HG03175 (cell line): ENCODE measurements around the gene RIMBP2.

ENCODE experiments used
- ATAC-seq: cut with Tn5 transposase; IDR thresholded peaks from one replicate; pipeline ENCODE4 v1.9.1; 2021; ENCODE audit warnings: mild to moderate bottlenecking, moderate library complexity; ENCODE audit not compliant: unreplicated experiment

RIMBP2 gene

GRCh38 chr12:130683080-130683479 is 33.0 kb downstream of the RIMBP2 start:
- no peak for ATAC-seq

GRCh38 chr12:130680451-130680990 is 35.6 kb downstream of the RIMBP2 start:
- ATAC-seq: no peak

GRCh38 chr12:130677957-130678558 is 38.0 kb downstream of the RIMBP2 start:
- ATAC-seq: no peak

- no peak for ATAC-seq
Measured at GRCh38 chr12:130675791-130676190, 40.3 kb downstream of the RIMBP2 start.

DNA sequence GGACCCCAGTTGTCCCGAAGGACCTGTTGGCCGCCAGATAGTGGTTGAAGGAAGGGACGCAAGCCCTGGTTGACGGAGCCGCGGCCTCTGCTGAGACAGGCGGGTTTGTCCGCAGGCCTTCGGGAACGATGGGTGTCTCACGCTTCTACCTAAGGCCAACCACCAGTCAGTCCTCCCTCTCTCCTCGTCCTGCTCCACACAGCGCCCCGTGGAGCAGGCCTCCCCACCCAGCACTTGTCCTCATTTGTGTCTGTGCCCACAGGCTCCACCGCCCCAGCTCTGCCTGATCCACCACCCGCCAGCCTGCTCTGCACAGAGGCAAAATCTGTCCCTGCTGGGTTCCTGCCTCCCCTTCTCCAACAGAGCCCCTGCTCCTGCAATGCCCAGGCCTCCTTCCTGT is 41.0 kb downstream of the RIMBP2 start:
- no peak for ATAC-seq

DNA sequence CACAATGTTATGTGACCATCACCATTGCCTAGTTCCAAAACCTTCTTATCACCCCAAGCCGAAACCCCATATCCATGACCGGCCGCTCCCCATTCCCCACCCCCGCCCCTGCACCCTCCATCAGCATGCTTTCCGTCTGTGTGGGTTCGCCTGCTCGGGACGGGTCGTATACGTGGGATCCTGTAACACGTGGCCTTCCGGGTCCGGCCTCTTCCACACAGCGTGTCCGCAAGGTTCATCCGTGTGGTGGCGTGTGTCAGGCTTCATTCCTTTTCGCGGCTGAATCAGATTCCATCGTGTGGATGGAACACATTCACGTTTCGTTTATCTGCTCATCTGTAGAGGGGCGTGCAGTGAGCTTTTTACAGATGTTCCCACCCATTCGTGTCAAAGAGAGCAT is 41.4 kb downstream of the RIMBP2 start:
- ATAC-seq: no peak

DNA sequence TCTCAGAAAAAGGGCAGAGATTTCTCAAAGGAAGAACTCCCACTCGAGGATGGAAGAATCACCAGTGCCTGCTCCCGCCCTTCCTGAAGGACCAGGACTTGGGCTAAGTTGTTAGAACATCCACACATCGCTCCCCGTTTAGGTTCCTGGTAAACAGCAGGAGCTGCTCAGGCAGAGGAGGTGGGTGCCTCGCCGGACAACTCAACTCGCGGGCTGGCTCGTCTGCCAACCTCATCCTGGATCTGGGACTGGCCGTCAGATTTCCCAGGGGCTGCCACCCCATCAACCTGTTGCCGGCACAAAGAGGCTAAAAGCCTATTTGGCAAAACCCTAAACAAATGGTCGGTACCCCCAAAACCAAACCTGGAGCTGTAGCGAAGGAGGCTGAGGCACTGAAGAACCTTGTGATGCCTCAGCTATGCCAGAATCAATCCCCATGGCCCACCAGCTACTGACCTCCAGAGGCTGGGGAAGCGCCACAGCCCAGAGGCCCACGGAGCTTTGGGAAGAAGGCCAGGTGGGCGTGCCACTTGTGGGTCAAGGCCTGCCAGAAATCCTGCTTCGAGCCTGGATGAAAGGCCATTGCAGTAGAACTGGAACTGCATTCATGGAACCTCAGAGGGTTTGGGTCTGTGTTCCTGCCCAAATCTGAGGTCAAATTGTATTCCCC is 42.9 kb downstream of the RIMBP2 start:
- ATAC-seq: no peak

GRCh38 chr12:130672089-130672820 is 43.8 kb downstream of the RIMBP2 start:
- ATAC-seq: no peak

DNA sequence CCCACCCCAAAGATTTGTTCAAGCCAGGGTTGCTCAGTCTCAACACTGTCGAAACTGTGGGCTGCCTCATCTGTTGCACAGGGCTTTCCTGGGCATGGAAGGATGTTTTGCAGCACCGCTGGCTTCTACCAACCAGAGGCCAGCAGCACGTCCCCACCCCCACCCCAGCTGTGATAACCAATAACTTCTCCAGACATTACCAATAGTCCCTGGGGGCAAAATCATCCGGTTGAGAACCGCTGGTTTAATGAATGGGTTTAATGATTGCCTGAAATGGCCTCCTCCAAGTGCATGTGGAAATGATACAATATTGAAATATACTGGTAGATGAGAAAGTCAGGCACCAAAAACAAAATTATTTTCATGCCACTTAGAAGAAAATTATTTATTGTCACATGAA is 44.5 kb downstream of the RIMBP2 start:
- ATAC-seq: no peak

- ATAC-seq: no peak
Measured at GRCh38 chr12:130669797-130670196, 46.3 kb downstream of the RIMBP2 start.

DNA sequence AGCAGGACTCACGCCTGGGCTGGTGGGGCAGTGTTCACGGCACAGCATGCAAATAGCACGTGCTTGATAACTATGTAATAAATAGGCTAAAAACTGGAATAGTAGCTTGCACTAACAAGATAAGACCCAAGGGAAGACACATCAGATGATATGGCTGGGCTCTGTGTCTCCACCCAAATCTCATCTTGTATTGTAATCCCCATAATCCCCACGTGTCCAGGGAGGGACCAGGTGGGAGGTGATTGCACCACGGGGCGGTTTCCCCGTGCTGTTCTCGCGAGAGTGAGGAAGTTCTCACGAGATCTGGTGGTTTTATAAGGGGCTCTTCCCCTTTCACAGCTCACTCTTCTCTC is 46.9 kb downstream of the RIMBP2 start:
- ATAC-seq: no peak

- ATAC-seq: no peak
Measured at GRCh38 chr12:130668286-130669204, 47.6 kb downstream of the RIMBP2 start.

- no peak for ATAC-seq
Measured at GRCh38 chr12:130667421-130667960, 48.6 kb downstream of the RIMBP2 start.

- no peak for ATAC-seq
Measured at GRCh38 chr12:130666645-130667044, 49.5 kb downstream of the RIMBP2 start.

DNA sequence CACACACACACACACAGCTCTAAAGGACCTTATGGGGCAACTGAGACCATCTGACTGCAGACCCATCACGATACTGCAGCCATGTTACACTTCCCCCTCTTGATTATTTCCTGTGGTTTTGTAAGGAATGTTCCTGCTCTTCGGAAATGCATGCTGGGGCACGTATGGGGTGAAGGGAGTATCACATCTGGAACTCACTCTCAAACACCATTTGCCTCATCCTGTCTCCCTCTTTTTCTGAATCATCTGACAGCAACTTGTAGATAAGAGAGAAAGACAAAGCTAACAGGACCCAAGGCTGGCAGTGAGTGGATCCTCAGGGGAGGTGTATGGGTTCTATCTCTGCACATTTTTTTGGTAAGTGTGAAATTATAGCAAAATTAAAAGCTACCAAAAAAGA is 50.3 kb downstream of the RIMBP2 start:
- no peak for ATAC-seq

- no peak for ATAC-seq
Measured at GRCh38 chr12:130664772-130665171, 51.3 kb downstream of the RIMBP2 start.

- no peak for ATAC-seq
Measured at GRCh38 chr12:130664252-130664651, 51.8 kb downstream of the RIMBP2 start.

GRCh38 chr12:130663514-130663913 is 52.6 kb downstream of the RIMBP2 start:
- ATAC-seq: no peak

- ATAC-seq: no peak
Measured at GRCh38 chr12:130661486-130662255, 54.4 kb downstream of the RIMBP2 start.

DNA sequence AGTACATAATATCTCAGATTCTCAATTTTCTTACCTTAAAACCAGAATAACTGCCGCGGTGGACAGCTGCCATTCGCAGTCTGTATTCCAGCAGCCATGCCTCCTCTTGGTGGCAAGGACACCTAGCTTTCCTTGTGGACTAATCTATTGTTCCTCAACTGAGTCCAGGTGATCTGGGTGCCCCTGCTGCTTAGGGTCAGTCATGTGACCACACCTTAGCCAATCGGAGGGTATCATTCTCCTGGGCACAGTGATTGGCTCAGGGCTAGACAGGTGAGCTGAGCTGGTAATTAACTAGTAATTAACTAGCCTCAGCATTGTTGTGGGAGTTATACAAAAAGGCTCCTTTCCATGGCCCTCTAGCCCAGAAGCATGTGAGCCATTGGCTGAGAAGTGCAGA is 55.0 kb downstream of the RIMBP2 start:
- ATAC-seq: no peak
